Measurements from ENCODE around the gene HEXA.

DNA sequence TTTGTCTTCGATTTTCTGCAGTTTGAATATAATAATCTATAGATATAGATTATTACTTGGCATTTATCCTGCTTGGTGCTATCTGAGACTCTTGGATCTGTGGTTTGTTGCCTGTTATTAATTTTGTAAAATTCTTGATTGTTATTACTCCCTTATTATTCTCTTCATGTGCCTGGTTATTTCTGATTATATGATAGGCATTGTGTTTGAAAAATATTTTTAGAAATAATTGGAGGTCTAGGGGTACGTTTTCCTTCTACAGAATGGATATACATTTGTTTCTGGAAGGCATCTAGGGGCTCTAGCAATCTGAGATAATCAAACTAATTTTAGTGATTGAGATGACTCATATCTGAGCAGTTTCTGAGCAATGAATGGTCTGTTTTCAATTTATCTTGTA lies 41.0 kb downstream of the HEXA start:
- TF ChIP-seq POLR2AphosphoS5 (IDR thresholded peaks at IDR 0.05; ENCODE audit: borderline replicate concordance, low read depth, low read length) = no peak
- no peak for TF ChIP-seq EZH2 (IDR thresholded peaks at IDR 0.05)
- no peak for TF ChIP-seq FOXP2 (optimal IDR thresholded peaks at IDR 0.05; ENCODE audit: control extremely low read depth, extremely low read length, insufficient read depth)

Measured in SK-N-MC (cell line).